GM23338 (cell line): ENCODE measurements around the gene SYT17. TPM values are rescaled to one million over a fixed set of nuclear protein-coding genes. Genes with fewer than 3 reads are reported as not detected.
A peak's percentile ranks its signal among the peaks of the same experiment; 100 is the strongest.

Source experiments
- ATAC-seq: fragments of 200-7000 bp; cut with Tn5 transposase; 3 replicates; pipeline ENCODE4 v1.9.1; 2020
- DNase-seq: peaks from one replicate; pipeline ENCODE4 v3.0.0-alpha.2; 2015; ENCODE audit warnings: low spot score
- H2AFZ ChIP-seq: fragments of 200-600 bp; sonication (generic); 2 replicates; pipeline ENCODE4 v1.8.0; 2016; ENCODE audit warnings: antibody characterized with exemption, mild to moderate bottlenecking, moderate library complexity
- H3F3A ChIP-seq: fragments of 200-600 bp; sonication (generic); replicated peaks from 2 replicates; pipeline ENCODE4 v1.8.0; 2017; ENCODE audit warnings: antibody characterized with exemption, mixed run types, low read depth
- H3K27ac ChIP-seq: fragments of 200-600 bp; sonication (generic); 2 replicates; pipeline ENCODE4 v1.6.1; 2016; ENCODE audit warnings: low read depth
- H3K27me3 ChIP-seq: fragments of 200-600 bp; sonication (generic); 2 replicates; pipeline ENCODE4 v1.8.0; 2016; ENCODE audit warnings: mild to moderate bottlenecking, mixed run types, moderate library complexity; ENCODE audit not compliant: insufficient read depth
- H3K36me3 ChIP-seq: fragments of 200-600 bp; sonication (generic); 2 replicates; pipeline ENCODE4 v1.8.0; 2016; ENCODE audit warnings: mild to moderate bottlenecking; ENCODE audit not compliant: insufficient read depth
- H3K4me1 ChIP-seq: fragments of 200-600 bp; sonication (generic); 2 replicates; pipeline ENCODE4 v1.8.0; 2016; ENCODE audit warnings: mild to moderate bottlenecking, moderate library complexity; ENCODE audit not compliant: insufficient read depth
- H3K4me2 ChIP-seq: fragments of 200-600 bp; sonication (generic); 2 replicates; pipeline ENCODE4 v1.7.1; 2017; ENCODE audit warnings: mixed run types
- H3K4me3 ChIP-seq: fragments of 200-600 bp; sonication (generic); 2 replicates; pipeline ENCODE4 v1.6.1; 2016; ENCODE audit warnings: mixed run types
- H3K79me2 ChIP-seq: fragments of 200-600 bp; sonication (generic); replicated peaks from 2 replicates; pipeline ENCODE4 v1.8.0; 2017; ENCODE audit warnings: mild to moderate bottlenecking; ENCODE audit not compliant: insufficient read depth
- H3K9me2 ChIP-seq: fragments of 200-600 bp; sonication (generic); 2 replicates; pipeline ENCODE4 v1.8.0; 2017; ENCODE audit not compliant: insufficient read depth
- H4K20me1 ChIP-seq: fragments of 200-600 bp; sonication (generic); replicated peaks from 2 replicates; pipeline ENCODE4 v1.8.0; 2017; ENCODE audit warnings: mild to moderate bottlenecking; ENCODE audit not compliant: insufficient read depth
- H3K27ac Mint-ChIP-seq: 2 replicates; pipeline ENCODE4 v1.8.0; 2020; ENCODE audit warnings: inconsistent platforms, mild to moderate bottlenecking, moderate library complexity, mixed read lengths
- H3K27me3 Mint-ChIP-seq: 3 replicates; pipeline ENCODE4 v1.8.0; 2022; ENCODE audit warnings: low read depth, mild to moderate bottlenecking, moderate library complexity, mixed read lengths, inconsistent platforms; ENCODE audit not compliant: insufficient read depth, poor library complexity
- H3K36me3 Mint-ChIP-seq: 3 replicates; pipeline ENCODE4 v1.8.0; 2021; ENCODE audit warnings: low read depth, mild to moderate bottlenecking, inconsistent platforms, moderate library complexity, mixed read lengths
- H3K4me1 Mint-ChIP-seq: 3 replicates; pipeline ENCODE4 v1.8.0; 2020; ENCODE audit warnings: mild to moderate bottlenecking, inconsistent platforms, mixed read lengths
- H3K4me3 Mint-ChIP-seq: 3 replicates; pipeline ENCODE4 v1.8.0; 2021; ENCODE audit warnings: moderate library complexity, mild to moderate bottlenecking, inconsistent platforms, mixed read lengths
- H3K9me3 Mint-ChIP-seq: 3 replicates; pipeline ENCODE4 v1.8.0; 2020; ENCODE audit warnings: moderate library complexity, mild to moderate bottlenecking, inconsistent platforms, mixed read lengths
- CTCF ChIP-seq, 2 experiments: fragments of 200-600 bp in 1 of 2; sonication (generic) in 1 of 2; conservative IDR thresholded peaks; 2 replicates each; pipeline versions ENCODE4 v1.5.1 to v1.6.1; 2016 to 2017; ENCODE audit warnings: antibody characterized with exemption in 2 of 2, low read depth in 2 of 2, mild to moderate bottlenecking in 2 of 2, moderate library complexity in 1 of 2
- ETS1 ChIP-seq: IDR thresholded peaks from 2 replicates; pipeline ENCODE4 v1.6.1; 2016; ENCODE audit warnings: antibody characterized with exemption
- EZH2phosphoT487 ChIP-seq: fragments of 200-600 bp; sonication (generic); IDR thresholded peaks from one replicate; pipeline ENCODE4 v1.8.1; 2018; ENCODE audit warnings: antibody characterized with exemption; ENCODE audit not compliant: unreplicated experiment
- JUNB ChIP-seq: IDR thresholded peaks from one replicate; pipeline ENCODE4 v1.6.1; 2016; ENCODE audit warnings: antibody characterized with exemption; ENCODE audit not compliant: unreplicated experiment
- POLR2AphosphoS5 ChIP-seq: IDR thresholded peaks from 2 replicates; pipeline ENCODE4 v1.6.1; 2016; ENCODE audit warnings: antibody characterized with exemption, low read depth
- ZNF114 ChIP-seq: fragments of 250-450 bp; sonication (Bioruptor Pico); IDR thresholded peaks from 2 replicates; pipeline ENCODE4 v1.5.0; 2020; ENCODE audit warnings: mild to moderate bottlenecking, moderate library complexity
- ZNF331 ChIP-seq: fragments of 250-450 bp; sonication (Bioruptor Pico); IDR thresholded peaks from 2 replicates; pipeline ENCODE4 v1.5.0; 2020; ENCODE audit warnings: low read depth, mild to moderate bottlenecking, moderate library complexity
- ZNF462 ChIP-seq: fragments of 250-450 bp; sonication (Bioruptor Pico); IDR thresholded peaks from 2 replicates; pipeline ENCODE4 v1.5.0; 2020; ENCODE audit warnings: mild to moderate bottlenecking, moderate library complexity
- polyA plus RNA-seq: library from polyadenylated mRNA; unstranded; fragments of >200 nt; fragmentation: Nextera tagmentation; extraction: Ambion mirVana; gene quantifications from 2 replicates; pipeline ENCODE4 v1.2.1, GENCODE V29; 2016
- total RNA-seq: library from RNA; depleted of rRNA; stranded (reverse); fragments of >200 nt; shearing (Covaris generic); gene quantifications from 2 replicates; pipeline ENCODE4 v1.2.3, GENCODE V29; 2014

SYT17 gene
- total and polyA plus RNA-seq, 2 experiments from 2014 or later: 5.3 to 9.5 TPM

- H3K4me3 Mint-ChIP-seq: no peak overlapping the region
- ATAC-seq: no peak
- Histone ChIP-seq H3K27ac (no peak overlapping the region), H3K36me3 (no peaks in the 10 kb centered on the region), H3K9me2 (0 out of 2 replicates have a peak, but pooled peaks cover 4% of the 10 kb centered on the region), H3K4me2 (peak overlapping the region; percentile 47), H3K4me3 (no peak overlapping the region), H4K20me1 (no peaks in the 10 kb centered on the region), H3K79me2 (no peaks in the 10 kb centered on the region), H3K27me3 (no peaks in the 10 kb centered on the region), H3F3A (no peaks in the 10 kb centered on the region), H3K4me1 (peaks cover 53% of the 10 kb centered on the region), H2AFZ (peak overlapping the region; percentile 97)
- no peak for DNase-seq
- peaks cover 11% of the 10 kb centered on the region for H3K9me3 Mint-ChIP-seq
- peaks cover 4% of the 10 kb centered on the region for H3K27me3 Mint-ChIP-seq
- H3K27ac Mint-ChIP-seq: peak overlapping the region; percentile 89; the same call in 1 of the 2 replicates
- no peak for TF ChIP-seq POLR2AphosphoS5
- TF ChIP-seq ZNF331 (CRISPR knock-in tag): no peak
- TF ChIP-seq ETS1: no peak
- no peak for TF ChIP-seq ZNF114
- TF ChIP-seq CTCF (conservative IDR thresholded peaks at IDR 0.05; ENCODE audit: low read depth in 2 of 2): no peak
- TF ChIP-seq EZH2phosphoT487: no peak
- no peak for TF ChIP-seq JUNB
- no peak for TF ChIP-seq ZNF462
- H3K4me1 Mint-ChIP-seq: peaks cover 48% of the 10 kb centered on the region
- H3K36me3 Mint-ChIP-seq: 0 out of 3 replicates have a peak, but pooled peaks cover 2% of the 10 kb centered on the region
These were observed 121.1 kb downstream of the SYT17 start for GRCh38 chr16:19288872-19289799.
